HuH-7 (cell line): Measurements from ENCODE around the gene MAGED1.
"Not testable (repeated sequence)": the region's sequence is repeated elsewhere in the genome, so short reads cannot be mapped to it uniquely, and the experiment has no call there.

Experiments used
- DNase-seq: peaks from one replicate; pipeline ENCODE4 v3.0.0; 2011; ENCODE audit warnings: low spot score

MAGED1 gene

GRCh38 chrX:51899741-51900140 is 6.3 kb downstream of the MAGED1 start:
- DNase-seq = no peak

GRCh38 chrX:51902510-51903050 is 9.2 kb downstream of the MAGED1 start:
- DNase-seq = no peak

GRCh38 chrX:51905152-51905551 is 11.7 kb downstream of the MAGED1 start:
- DNase-seq = not testable (repeated sequence)

GRCh38 chrX:51905711-51906110 is 12.3 kb downstream of the MAGED1 start:
- no peak for DNase-seq

GRCh38 chrX:51917604-51918003 is 24.2 kb downstream of the MAGED1 start:
- DNase-seq = no peak

GRCh38 chrX:51922561-51922960 is 29.1 kb downstream of the MAGED1 start:
- DNase-seq = no peak

- DNase-seq = no peak
Observed at GRCh38 chrX:51931566-51932150, 38.2 kb downstream of the MAGED1 start.
